Mesendoderm (in vitro differentiated cells): ENCODE results near the gene FIBP.

Experiments
- DNase-seq: peaks from one replicate; pipeline ENCODE4 v3.0.0; 2013
- H2AK5ac ChIP-seq: 2 replicates; pipeline ENCODE4 v1.6.1; 2013; ENCODE audit warnings: low read length, inconsistent platforms
- H2BK120ac ChIP-seq: 2 replicates; pipeline ENCODE4 v1.6.1; 2013; ENCODE audit warnings: low read depth, mild to moderate bottlenecking, low read length, moderate library complexity, mixed read lengths
- H2BK15ac ChIP-seq: replicated peaks from 2 replicates; pipeline ENCODE4 v1.6.1; 2013; ENCODE audit warnings: low read depth, mild to moderate bottlenecking, moderate library complexity
- H2BK5ac ChIP-seq: 2 replicates; pipeline ENCODE4 v1.6.1; 2013; ENCODE audit warnings: low read length, inconsistent platforms
- H3K18ac ChIP-seq: 2 replicates; pipeline ENCODE4 v1.6.1; 2013; ENCODE audit warnings: mild to moderate bottlenecking, low read length, mixed read lengths
- H3K23ac ChIP-seq: one replicate; pipeline ENCODE4 v1.6.1; 2013; ENCODE audit warnings: low read length
- H3K27ac ChIP-seq: 2 replicates; pipeline ENCODE4 v1.5.1; 2013; ENCODE audit warnings: low read depth, mild to moderate bottlenecking, inconsistent platforms, low read length, moderate library complexity
- H3K27me3 ChIP-seq: 2 replicates; pipeline ENCODE4 v1.6.1; 2013; ENCODE audit warnings: low read length, control low read depth, mild to moderate bottlenecking, inconsistent platforms; ENCODE audit not compliant: insufficient read depth, poor library complexity
- H3K36me3 ChIP-seq: 2 replicates; pipeline ENCODE4 v1.6.1; 2013; ENCODE audit warnings: low read length, inconsistent platforms; ENCODE audit not compliant: control insufficient read depth, insufficient read depth
- H3K4ac ChIP-seq: one replicate; pipeline ENCODE4 v1.6.1; 2013; ENCODE audit warnings: low read depth, mild to moderate bottlenecking, low read length, moderate library complexity
- H3K4me1 ChIP-seq: 2 replicates; pipeline ENCODE4 v1.6.1; 2013; ENCODE audit warnings: low read depth, low read length, inconsistent platforms; ENCODE audit not compliant: control insufficient read depth
- H3K4me2 ChIP-seq: 2 replicates; pipeline ENCODE4 v1.6.1; 2013; ENCODE audit warnings: low read length
- H3K4me3 ChIP-seq: 2 replicates; pipeline ENCODE4 v1.5.1; 2013; ENCODE audit warnings: mild to moderate bottlenecking, low read length
- H3K56ac ChIP-seq: one replicate; pipeline ENCODE4 v1.6.1; 2013; ENCODE audit warnings: low read length
- H3K79me1 ChIP-seq: 2 replicates; pipeline ENCODE4 v1.6.1; 2013; ENCODE audit warnings: low read length, inconsistent platforms
- H3K79me2 ChIP-seq: 2 replicates; pipeline ENCODE4 v1.6.1; 2013; ENCODE audit warnings: mild to moderate bottlenecking, low read length; ENCODE audit not compliant: control insufficient read depth, insufficient read depth
- H3K9ac ChIP-seq: 2 replicates; pipeline ENCODE4 v1.6.1; 2013; ENCODE audit warnings: low read length, inconsistent platforms
- H4K5ac ChIP-seq: one replicate; pipeline ENCODE4 v1.6.1; 2013; ENCODE audit warnings: low read length
- H4K8ac ChIP-seq: one replicate; pipeline ENCODE4 v1.6.1; 2013; ENCODE audit warnings: low read depth, mild to moderate bottlenecking, control low read depth, low read length, moderate library complexity
- WGBS: extraction: QIAGEN DNeasy Blood & Tissue Kit; methylation state at CpG from one replicate; pipeline ENCODE4 v1.1.7; 2013; ENCODE audit warnings: low lambda C conversion rate, missing lambda C conversion rate; ENCODE audit not compliant: insufficient coverage; ENCODE audit errors: extremely low coverage; 5-methylcytosine and 5-hydroxymethylcytosine counted together

Gene FIBP

DNA sequence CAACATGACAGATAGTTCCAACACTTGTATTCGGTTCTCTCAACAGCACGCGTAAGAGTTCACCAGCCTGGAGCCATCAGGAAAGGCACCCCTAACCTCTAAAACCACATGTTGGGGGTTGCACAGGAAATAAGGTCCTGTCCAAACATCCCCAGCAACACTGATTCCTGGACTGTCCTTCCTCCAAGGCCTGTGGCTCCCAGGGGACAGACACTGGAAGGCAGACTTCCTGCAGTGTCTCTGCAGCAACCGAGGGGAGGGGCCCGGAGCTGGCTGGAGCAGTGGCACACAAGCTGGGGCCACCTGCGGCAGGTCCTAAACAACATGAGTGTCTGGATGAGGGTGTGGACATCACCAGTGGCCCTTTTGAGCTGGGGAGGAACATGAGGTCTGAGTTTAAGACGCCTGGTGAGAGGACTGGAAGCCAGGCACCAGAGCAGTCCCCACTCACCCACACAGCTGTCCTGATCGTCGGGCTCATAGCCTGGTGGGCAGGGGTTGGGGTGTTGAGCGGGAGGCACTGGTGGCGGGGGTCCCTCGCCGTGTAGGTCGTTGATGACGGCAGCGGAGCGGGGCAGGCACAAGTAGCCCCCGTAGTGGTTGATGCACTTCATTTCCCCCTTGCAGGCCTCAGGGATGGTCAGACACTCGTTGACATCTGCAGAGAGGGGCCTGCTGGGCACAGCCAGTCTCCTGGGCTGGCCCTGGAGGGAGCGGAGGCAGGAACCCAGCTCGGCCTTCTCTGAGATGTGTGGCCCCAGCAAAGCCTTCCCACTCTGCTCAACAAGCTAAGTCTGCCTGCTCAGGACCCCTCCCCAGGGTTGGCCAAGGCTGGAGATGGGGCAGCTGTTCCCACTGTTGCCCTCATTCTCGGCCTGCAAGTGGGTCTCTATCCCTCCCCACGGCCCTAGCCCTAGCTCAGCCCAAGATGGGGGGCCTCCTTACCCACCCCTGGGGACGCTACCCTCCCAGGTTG, 17.3 kb downstream of the FIBP start:
- Histone ChIP-seq H3K4me1 (no peaks in the 10 kb centered on the region), H2BK120ac (no peak overlapping the region), H4K5ac (no peak overlapping the region), H3K79me1 (no peaks in the 10 kb centered on the region), H2BK5ac (no peak overlapping the region), H3K27me3 (no peaks in the 10 kb centered on the region), H3K4me3 (no peak overlapping the region), H3K9ac (peak overlapping the region; percentile 64), H3K4me2 (no peak overlapping the region), H3K4ac (no peak overlapping the region), H3K23ac (no peak overlapping the region), H2AK5ac (no peak overlapping the region), H3K56ac (peak overlapping the region; percentile 93), H3K36me3 (peaks cover 1% of the 10 kb centered on the region), H4K8ac (no peak overlapping the region), H3K18ac (no peak overlapping the region), H2BK15ac (no peak overlapping the region), H3K79me2 (no peaks in the 10 kb centered on the region), H3K27ac (no peak overlapping the region)
- DNase-seq: no peak
- no CpG with 5 or more reads among the region's 24 CpGs for WGBS

DNA sequence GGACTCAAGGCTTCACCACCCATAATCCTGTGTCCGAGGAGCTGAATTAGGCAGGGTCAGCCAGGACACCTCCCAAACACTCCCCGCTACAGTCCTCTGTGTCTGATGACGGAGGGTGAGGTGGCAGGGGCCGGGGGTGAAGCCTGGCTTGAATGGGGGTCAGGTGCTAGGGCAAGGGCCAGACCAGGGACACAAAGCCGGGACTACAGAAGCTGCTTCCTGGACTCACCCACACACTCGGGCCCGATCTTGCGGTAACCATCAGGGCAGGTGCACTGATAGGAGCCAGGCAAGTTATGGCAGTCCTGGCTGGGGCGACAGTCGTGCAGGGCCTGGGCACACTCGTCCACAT, 18.0 kb downstream of the FIBP start:
- no peak overlapping the region for H3K23ac ChIP-seq
- H3K4me2 ChIP-seq: no peak overlapping the region
- no peak overlapping the region for H3K4me3 ChIP-seq
- no peak for DNase-seq
- WGBS: no CpG with 5 or more reads among the region's 11 CpGs
- H3K56ac ChIP-seq: no peak overlapping the region
- no peak overlapping the region for H2BK15ac ChIP-seq
- no peak overlapping the region for H3K27ac ChIP-seq
- H4K8ac ChIP-seq: no peak overlapping the region
- H3K4me1 ChIP-seq: no peaks in the 10 kb centered on the region
- no peak overlapping the region for H2BK120ac ChIP-seq
- no peaks in the 10 kb centered on the region for H3K79me2 ChIP-seq
- H2AK5ac ChIP-seq: no peak overlapping the region
- no peak overlapping the region for H4K5ac ChIP-seq
- H2BK5ac ChIP-seq: no peak overlapping the region
- H3K9ac ChIP-seq: no peak overlapping the region
- H3K36me3 ChIP-seq: peaks cover 4% of the 10 kb centered on the region
- no peaks in the 10 kb centered on the region for H3K79me1 ChIP-seq
- no peak overlapping the region for H3K4ac ChIP-seq
- no peak overlapping the region for H3K18ac ChIP-seq
- H3K27me3 ChIP-seq: no peaks in the 10 kb centered on the region

DNA sequence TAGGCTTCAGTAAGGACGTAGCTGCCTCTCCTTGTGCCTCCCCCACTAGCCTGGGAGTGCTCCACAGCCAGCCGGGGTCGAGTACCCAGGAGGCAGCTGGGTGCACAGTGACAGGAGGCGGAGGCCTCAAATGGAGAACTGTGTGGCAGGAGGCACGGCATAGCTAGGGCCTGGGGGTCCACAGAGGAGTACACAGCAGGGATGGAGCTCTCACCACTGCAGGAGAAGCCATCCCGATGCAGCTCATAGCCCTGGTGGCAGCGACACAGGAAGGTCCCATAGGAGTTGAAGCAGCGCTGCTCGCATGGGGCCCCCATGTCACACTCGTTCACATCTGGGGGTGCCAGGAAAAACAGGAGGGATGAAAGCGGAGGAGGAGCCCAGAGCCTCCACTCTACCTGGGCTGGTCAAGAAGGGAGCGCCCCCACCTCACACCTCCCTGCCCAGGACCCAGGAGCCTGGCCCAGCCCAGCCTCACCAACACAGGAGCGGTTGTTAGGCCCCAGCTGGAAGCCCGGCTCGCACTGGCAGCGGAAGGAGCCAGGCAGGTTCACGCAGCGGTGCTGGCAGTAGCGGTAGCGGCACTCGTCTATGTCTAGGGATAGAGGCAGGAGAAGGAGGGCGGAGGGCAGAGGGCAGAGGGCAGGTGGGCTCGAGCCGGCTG, 18.5 kb downstream of the FIBP start:
- no peak overlapping the region for H2BK120ac ChIP-seq
- no peak overlapping the region for H3K4ac ChIP-seq
- no peaks in the 10 kb centered on the region for H3K79me1 ChIP-seq
- no peak overlapping the region for H3K4me3 ChIP-seq
- no peak overlapping the region for H3K18ac ChIP-seq
- no peak overlapping the region for H3K27ac ChIP-seq
- H3K56ac ChIP-seq: no peak overlapping the region
- peaks cover 4% of the 10 kb centered on the region for H3K36me3 ChIP-seq
- H2BK15ac ChIP-seq: no peak overlapping the region
- no peak for DNase-seq
- H3K79me2 ChIP-seq: no peaks in the 10 kb centered on the region
- H3K27me3 ChIP-seq: no peaks in the 10 kb centered on the region
- no peak overlapping the region for H4K8ac ChIP-seq
- no peak overlapping the region for H3K9ac ChIP-seq
- H4K5ac ChIP-seq: no peak overlapping the region
- WGBS: no CpG with 5 or more reads among the region's 24 CpGs
- H3K4me1 ChIP-seq: no peaks in the 10 kb centered on the region
- no peak overlapping the region for H3K23ac ChIP-seq
- no peak overlapping the region for H2AK5ac ChIP-seq
- H3K4me2 ChIP-seq: no peak overlapping the region
- H2BK5ac ChIP-seq: no peak overlapping the region

DNA sequence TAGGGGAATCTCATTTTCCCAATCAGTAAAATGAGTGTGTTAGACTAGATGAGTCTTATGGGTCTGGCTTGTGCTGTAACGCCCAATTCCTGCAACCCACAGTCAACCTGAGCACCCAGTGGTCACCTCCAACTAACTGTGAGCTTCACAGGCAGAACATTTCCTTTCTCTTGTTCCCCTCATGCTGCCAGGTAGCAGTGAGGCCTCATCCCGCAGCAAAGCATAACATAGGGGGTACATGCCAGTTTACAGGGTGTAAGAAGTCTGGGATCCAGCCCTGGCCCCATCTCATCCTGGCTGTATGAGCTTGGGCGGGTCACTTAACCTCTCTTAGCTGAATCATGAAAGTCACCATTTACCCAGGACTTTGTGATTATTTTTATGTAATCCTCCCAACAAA, 19.4 kb downstream of the FIBP start:
- Histone ChIP-seq H3K27me3 (no peaks in the 10 kb centered on the region), H2BK15ac (no peak overlapping the region), H2BK120ac (no peak overlapping the region), H2BK5ac (no peak overlapping the region), H3K79me1 (no peaks in the 10 kb centered on the region), H3K4me2 (no peak overlapping the region), H3K9ac (no peak overlapping the region), H3K27ac (no peak overlapping the region), H3K79me2 (no peaks in the 10 kb centered on the region), H3K23ac (no peak overlapping the region), H3K4me3 (no peak overlapping the region), H3K4me1 (no peaks in the 10 kb centered on the region), H3K18ac (no peak overlapping the region), H3K56ac (no peak overlapping the region), H3K36me3 (peaks cover 9% of the 10 kb centered on the region), H4K8ac (no peak overlapping the region), H2AK5ac (no peak overlapping the region), H3K4ac (no peak overlapping the region), H4K5ac (no peak overlapping the region)
- no CpG with 5 or more reads among the region's 3 CpGs for WGBS
- no peak for DNase-seq

DNA sequence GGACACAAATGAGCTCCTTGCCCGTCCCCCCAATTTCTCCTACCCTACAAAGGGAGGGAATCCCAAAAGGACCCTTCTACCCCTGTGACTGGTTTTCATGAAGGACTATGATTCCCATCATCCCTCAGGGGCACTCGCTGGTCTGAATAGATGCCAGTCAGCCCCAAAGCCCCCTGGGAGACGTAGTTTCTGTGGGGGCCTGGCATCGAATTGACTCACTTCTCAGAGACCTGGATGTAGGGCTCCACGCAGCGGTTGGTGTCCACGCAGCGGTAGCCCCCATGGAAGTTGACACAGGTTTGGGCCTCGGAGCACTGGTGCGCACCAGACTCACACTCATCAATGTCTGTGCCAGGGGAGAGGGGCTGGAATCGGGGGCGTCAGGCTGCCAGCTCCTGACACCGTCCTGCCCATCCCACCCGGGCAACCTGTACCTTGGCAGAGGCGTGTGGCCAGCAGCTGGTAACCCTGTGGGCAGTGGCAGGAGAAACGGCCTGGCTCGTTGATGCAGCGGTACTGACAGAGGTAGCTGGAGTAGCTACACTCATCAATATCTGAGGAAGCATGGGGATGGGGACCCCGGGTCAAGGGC, 20.1 kb downstream of the FIBP start:
- H2BK15ac ChIP-seq: no peak overlapping the region
- no CpG with 5 or more reads among the region's 19 CpGs for WGBS
- H2AK5ac ChIP-seq: no peak overlapping the region
- H2BK5ac ChIP-seq: no peak overlapping the region
- peaks cover 1% of the 10 kb centered on the region for H3K79me1 ChIP-seq
- no peak overlapping the region for H3K4ac ChIP-seq
- H3K4me3 ChIP-seq: peak overlapping the region; percentile 0
- DNase-seq: peak; percentile 84
- peaks cover 10% of the 10 kb centered on the region for H3K36me3 ChIP-seq
- no peak overlapping the region for H4K5ac ChIP-seq
- H3K23ac ChIP-seq: no peak overlapping the region
- H3K9ac ChIP-seq: peak overlapping the region; percentile 10
- no peaks in the 10 kb centered on the region for H3K4me1 ChIP-seq
- H2BK120ac ChIP-seq: no peak overlapping the region
- no peak overlapping the region for H3K27ac ChIP-seq
- no peaks in the 10 kb centered on the region for H3K27me3 ChIP-seq
- no peak overlapping the region for H4K8ac ChIP-seq
- no peaks in the 10 kb centered on the region for H3K79me2 ChIP-seq
- H3K4me2 ChIP-seq: peak overlapping the region; percentile 67
- no peak overlapping the region for H3K18ac ChIP-seq
- peak overlapping the region; percentile 2 for H3K56ac ChIP-seq
